Measurements from ENCODE around the gene RAPGEF2.
"Not testable (repeated sequence)": the region's sequence is repeated elsewhere in the genome, so short reads cannot be mapped to it uniquely, and the experiment has no call there.

Gene RAPGEF2

DNA sequence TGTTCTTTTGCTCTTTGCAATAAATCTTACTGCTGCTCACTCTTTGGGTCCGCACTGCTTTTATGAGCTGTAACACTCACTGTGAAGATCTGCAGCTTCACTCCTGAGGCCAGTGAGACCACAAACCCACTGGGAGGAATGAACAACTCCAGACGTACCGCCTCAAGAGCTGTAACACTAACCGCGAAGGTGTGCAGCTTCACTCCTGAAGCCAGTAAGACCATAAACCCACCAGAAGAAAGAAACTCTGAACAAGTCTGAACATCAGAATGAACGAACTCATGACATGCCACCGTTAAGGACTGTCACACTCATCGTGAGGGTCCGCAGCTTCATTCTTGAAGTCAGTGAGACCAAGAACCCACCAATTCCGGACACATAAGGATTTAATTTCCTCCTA is 276.2 kb downstream of the RAPGEF2 start:
- DNase-seq: not testable (repeated sequence)

GRCh38 chr4:159379836-159380235 is 277.0 kb downstream of the RAPGEF2 start:
- DNase-seq: no peak

- no peak for DNase-seq
Observed at GRCh38 chr4:159382856-159383561, 280.1 kb downstream of the RAPGEF2 start.

GRCh38 chr4:159383562-159383931 is 280.7 kb downstream of the RAPGEF2 start:
- no peak for DNase-seq

DNA sequence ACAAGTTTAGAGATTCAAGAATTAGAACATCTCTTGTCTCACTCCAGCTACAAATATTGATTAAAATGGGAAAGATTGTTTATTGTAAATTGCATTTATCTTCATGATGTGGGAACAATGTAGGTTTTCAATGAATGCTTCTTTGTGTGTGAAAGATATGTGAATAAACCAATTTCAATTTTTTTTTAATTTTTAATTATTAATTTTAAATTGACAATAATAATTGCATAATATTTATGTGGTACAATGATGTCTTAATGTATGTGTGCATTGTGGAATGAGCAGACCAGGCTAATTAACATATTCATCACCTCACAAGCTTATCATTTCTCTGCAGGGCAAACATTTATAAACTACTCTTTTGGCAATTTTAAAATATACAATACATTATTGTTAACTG is 281.1 kb downstream of the RAPGEF2 start:
- no peak for DNase-seq

DNA sequence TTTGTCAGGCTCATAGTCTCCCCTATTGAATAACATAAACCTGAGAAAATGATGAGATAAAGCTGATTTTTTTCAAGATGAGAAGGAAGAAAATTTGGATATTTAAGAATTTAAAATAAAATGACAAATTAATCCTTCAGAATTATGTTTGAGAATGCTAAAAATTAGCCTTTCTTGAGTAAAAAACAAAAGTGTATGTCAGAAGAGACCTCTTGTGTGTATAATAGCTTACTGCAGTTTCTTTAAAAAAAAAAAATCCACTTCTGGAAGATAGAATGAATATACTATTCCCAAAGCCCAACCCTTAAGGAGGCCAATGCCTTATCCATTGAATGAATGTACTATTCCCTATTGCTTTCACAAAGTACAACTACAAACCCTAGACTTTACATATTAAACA is 281.8 kb downstream of the RAPGEF2 start:
- DNase-seq: no peak

GRCh38 chr4:159386620-159387019 is 283.7 kb downstream of the RAPGEF2 start:
- no peak for DNase-seq

DNA sequence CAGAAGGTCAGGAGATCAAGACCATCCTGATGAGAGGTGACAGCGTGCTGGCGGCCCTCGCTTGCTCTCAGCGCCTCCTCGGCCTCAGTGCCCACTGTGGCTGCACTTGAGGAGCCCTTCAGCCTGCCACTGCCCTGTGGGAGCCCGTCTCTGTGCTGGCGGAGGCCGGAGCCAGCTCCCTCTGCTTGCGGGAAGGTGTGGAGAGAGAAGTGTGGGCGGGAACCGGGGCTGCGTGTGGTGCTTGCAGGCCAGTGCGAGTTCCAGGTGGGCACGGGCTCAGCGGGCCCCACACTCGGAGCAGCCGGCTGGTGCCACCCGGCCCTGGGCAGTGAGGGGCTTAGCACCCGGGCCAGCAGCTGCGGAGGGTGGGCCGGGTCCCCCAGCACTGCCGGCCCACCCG is 286.9 kb downstream of the RAPGEF2 start:
- DNase-seq: no peak

GRCh38 chr4:159390648-159391047 is 287.8 kb downstream of the RAPGEF2 start:
- DNase-seq: peak; percentile 99

DNA sequence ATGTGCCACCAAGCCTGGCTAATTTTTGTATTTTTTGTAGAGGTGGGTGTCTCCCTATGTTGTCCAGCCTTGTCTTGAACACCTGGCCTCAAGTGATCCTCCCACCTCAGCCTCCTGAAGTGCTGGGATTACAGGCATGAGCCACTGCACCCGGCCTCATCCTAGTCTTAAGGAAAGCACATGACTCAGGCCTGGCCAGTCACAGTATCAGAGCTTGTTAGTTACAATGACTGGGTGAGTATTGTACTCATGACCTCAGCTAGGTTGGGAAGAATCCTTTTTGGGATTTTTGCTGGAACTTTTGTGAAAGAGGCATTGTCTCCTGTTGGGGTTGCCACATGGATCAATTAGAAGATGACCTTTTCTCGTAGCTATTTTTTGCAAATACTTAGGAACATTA is 292.8 kb downstream of the RAPGEF2 start:
- DNase-seq: peak; percentile 29

DNA sequence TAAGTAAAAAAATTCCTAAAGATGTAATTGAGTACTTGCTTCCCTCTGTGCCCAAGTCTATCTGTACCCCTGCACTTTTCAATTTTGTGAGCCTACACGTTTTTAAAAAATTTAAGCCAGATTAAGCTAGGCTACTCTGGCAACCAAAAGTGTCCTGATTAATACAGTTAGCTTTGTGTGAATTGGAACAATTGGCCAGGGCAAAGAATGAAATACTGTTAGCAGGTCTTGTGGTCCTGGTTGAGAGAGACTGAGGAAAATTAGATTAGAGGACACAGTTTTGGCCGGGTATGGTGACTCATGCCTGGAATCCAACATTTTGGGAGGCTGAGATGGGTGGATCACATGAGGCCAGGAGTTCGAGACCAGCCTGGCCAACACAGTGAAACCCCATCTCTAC is 293.3 kb downstream of the RAPGEF2 start:
- DNase-seq: no peak

DNA sequence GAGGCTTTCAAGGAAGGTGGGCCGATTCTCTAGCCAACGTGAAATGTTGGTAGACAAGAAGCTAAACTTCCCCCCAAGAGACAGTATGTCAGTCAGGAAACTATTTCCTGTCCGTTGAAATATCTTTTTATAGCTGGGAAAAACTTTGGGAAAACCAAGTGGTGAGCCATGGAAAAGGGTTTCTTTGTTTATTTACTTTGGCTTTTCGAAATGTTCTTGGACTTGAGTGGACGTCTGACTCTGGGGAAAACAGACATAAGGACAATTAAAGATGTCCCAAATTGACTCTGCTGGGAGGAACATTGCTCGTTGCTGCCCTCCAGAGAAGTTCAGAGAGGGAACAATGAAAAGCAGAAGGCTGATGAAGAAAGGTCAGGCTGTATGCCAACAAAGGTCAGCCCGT is 295.4 kb downstream of the RAPGEF2 start:
- peak; percentile 71 for DNase-seq

DNA sequence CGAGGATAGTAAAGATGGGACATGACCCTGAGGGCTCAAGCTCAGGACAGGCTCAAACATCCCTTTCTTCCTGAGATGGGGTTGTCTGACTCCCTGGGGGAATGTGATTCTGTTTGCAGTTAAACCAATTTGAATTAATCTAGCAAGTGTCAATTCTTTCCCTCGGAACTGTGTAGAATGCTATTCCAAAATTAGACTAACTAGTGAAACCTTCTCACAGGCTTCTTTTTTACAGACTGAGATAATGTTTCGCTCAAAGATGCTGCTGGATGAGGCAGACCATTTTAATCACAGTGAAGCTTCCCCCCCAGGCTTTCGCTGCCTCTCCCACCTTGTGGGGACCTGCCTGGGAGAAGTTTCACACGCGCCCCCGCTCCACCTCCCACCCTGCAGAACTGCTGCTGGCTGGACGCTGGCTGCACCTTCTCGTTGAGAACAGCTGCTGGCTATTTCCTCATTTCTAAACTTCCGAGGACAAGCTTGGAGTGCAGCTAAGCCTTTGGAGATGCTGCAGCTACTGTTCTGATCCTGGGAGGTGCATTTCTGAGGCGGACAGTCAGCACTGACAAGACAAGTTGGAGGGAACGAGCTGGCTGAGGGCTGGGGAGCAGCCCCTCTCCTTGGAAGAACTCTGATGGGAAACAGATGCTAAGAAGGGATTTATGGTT is 297.8 kb downstream of the RAPGEF2 start:
- DNase-seq: peak; percentile 90

- no peak for DNase-seq
Observed at GRCh38 chr4:159401226-159401712, 298.4 kb downstream of the RAPGEF2 start.

DNA sequence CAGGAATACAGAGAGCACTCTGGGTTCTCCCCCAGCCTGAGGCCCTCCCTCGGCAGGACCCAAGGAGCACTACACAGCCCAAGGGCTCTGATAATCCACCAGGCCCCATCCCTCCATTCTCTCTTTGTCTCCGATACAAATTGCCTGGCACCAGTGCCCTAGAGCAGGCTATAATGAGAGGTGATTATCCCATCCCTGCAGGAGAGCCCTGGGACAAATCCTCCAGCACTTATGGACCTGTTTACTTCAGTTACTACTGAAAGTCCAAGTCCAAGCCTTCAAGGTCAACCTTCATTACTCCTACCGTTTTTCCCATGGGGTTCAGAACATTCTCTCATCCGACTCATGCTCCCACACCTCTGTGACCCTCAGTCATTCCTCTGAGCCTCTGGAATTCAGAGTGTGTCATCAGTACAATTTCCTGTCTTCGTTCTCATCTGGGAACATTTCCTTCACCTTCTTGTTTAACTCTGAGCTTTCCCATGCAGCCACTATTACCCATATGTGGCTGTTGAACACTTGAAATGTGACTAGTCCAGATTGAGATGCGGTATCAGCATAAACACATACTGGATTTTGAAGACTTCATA is 299.0 kb downstream of the RAPGEF2 start:
- peak; percentile 97 for DNase-seq

Measured in fibroblast of skin of right biceps (primary cell).